Activated CD8-positive, alpha-beta memory T cell treated with anti-CD3 and anti-CD28 coated beads for 4 hours (primary cell): ENCODE results near the gene P2RY14.

Source experiments
- DNase-seq, 2 donors: peaks; one replicate each; pipeline ENCODE4 v3.0.0-alpha.2; 2020; ENCODE audit warnings: low read depth in 2 of 2

Gene P2RY14

DNA sequence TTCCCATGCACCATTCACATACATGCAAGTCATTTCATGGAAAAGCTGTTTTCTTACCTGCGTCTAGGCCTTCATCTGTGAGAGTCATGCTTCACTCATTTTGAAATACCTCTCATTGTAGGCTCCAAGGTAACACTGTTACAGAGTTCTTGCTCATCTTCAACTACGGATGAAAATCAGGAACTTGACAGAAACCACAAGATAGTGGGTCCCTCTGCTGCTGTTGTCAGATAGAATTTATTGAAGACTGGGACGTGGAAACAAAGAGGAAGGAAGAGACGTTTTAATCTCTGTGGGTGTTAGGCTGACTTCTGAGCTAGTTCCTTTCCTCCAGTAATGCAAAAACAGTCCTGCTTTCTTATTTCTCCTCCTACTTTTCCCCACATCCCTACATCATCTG, at the start of gene P2RY14:
Gene P2RY14, minus strand, starts transcription at position 313 of the 400 bp plus-strand sequence. CDS start 64,226 bp downstream, outside the sequence.
- no peak for DNase-seq

DNA sequence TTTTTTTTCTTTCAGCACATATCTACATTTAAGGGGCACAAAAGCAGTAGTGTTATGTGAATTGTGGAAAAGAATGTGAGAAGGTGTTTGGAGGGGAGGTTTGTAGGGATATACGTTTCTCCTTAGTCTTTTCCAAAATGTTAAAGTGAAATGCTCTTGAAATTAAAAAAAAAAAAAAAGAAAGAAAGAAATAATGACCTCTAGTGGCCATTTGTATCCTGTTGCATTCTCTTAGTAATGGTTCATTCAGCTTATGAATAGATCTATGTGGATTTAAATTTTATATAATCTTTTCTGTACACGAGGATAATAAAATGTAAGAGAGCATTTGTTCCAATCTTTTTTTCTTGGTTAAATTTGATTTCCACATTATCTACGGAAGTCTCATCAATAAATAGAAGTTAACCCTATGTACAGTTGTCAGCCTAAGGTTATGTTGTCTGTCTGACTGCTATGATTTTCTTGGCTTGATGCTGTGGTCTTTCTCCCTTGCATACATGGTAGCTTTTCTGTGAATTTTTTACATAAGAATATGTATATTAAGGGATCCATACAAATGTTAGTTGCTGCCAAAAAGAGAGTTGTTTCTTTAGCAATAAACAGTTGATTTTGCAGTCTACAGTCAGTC, 49.3 kb upstream of the P2RY14 start:
- DNase-seq = no peak

DNA sequence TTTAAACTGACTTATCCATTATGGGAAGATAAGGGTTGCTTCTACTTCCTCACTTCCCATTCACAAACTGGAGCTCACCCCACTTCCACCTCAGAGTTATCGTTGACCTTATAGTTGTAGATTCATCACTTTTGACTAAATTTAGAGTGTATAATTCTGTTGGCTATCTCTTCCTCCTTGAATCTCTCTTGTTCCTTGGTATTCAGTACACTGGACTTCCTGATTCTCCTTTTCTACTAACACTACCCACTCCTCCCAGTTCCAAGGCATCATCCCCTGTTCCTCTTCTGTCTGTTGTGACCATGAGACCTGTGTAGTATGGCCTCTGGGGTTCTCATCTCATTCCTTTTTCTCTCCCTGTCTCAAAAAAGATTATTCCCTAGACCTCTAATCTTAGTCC, 44.2 kb upstream of the P2RY14 start:
- DNase-seq = no peak

DNA sequence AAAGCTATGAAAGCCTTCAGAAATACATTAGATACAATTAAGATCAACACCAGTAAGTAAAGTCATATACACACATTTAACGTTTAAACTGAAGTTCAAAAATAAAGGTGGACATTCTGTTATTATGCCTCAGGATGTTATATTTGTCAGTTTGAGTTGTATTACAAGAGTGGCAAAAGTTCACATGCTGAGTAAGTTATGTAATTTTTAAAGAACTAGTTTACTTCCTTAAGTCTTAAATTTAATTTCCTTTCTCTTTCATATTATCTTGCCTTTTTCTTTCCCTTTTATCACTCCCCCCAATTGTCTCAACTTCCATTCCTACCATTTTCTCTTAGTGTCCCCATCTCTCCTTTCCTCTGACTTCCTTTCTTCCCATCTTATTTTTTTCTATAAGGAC, 43.2 kb upstream of the P2RY14 start:
- no peak for DNase-seq

DNA sequence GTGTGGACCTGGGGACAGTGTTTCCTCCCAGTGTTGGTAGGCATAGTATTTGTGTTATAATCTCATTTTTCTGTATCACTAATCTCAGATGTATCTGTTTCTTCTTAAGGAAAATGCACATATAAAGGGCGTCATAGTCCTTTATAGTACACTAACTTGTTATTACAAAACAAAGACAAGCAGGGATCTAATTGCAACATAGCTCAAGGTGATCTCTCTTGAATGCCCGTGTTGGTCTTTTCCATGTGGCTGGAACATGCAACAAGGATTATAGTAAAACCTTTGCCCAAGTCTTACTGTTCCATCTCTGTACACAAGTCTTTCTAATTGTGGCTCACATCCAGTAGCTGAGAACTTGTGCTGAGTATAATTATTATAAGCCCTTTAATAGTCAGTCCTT, 41.8 kb upstream of the P2RY14 start:
- no peak for DNase-seq

DNA sequence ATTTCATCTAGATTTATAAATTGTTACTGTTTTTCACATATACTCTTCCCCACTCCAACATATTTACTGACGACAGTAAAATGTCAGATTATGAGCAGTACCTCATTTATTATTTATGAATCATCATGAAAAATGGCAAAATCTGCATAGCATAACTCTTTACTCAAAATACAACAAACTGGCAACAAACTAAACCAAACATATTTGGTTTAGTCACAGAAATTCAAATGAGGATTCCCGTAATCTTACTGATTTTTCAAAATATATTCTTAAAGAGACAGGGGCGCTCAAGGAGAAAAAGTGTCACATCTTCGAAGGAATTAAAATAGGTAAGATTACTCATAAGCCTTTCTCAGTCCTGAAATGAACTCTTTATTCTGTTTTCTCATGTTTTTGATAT, 41.3 kb upstream of the P2RY14 start:
- DNase-seq = no peak

DNA sequence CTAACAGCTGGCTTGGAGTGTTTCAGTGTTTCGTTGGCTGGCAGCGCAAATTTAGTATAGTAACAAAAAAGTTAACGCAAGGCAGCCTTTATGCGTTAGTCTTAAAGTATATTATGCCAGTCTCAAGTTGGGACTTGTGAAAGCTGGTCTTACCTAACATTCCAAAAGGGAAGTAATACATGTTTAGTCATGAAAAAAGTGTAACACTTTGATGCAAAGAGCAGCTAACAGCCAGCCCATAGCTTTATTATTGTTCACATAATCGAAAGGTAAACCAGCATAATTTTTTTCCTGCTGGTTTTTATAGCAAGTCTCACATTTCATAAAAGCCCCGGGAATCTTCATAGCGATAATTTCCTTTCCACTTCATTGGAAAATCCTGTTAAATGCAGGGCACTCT, 40.6 kb upstream of the P2RY14 start:
- no peak for DNase-seq

DNA sequence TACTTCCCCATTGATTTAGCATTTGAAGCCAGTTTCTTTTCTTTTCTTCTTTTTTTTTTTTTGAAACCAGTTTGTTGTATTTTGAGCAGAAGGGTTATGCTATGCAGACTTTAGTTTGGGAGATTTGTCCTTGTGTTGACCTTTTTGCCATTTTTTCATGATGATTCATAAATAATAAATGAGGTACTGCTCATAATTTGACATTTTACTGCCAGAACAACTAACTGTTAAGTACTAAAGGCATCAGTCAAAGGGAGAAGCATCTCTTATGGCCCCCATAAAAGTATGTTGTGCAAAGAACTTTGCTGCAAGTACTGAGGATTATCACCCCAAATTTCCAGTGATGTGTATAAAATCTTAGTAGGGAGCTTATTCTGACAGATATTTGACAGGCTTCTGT, 40.0 kb upstream of the P2RY14 start:
- DNase-seq = no peak

DNA sequence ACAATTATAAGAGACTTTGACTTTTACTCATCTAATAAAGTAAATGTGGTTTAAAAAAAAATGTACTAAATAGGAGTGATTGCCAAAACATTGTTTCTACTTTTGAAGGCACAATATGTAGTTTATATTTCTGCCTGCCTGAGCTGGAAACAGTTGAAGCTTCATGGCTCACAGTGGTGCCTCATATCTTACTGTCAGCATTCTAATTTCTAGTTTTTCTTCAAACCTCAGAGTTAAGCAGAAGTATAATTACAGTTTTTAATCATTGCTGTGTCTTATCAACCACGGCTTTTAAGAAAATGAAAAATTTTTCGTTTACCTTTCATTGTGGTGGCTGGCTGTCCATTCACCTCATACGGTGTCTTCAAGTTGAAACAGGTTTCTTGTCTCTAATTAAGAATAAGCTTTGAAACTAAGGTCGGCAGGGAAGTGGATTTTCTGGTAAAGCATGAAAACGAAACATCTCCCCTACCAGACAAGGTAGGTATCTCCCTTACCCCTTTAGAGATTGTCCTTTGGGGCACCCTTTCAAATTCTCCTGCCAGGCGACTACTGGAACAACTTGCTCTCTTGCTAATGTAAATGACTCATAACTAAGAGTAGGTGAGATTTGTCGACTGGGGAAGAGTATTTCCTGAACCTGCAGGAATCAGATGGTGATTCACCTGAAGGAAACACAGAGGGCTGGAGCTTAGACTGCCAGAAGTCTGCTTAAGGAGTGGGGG, 38.1 kb upstream of the P2RY14 start, which contains the start of gene GPR87:
Gene GPR87, minus strand, starts transcription at position 554 of the 725 bp plus-strand sequence. CDS start 16,720 bp downstream, outside the sequence.
- no peak for DNase-seq

DNA sequence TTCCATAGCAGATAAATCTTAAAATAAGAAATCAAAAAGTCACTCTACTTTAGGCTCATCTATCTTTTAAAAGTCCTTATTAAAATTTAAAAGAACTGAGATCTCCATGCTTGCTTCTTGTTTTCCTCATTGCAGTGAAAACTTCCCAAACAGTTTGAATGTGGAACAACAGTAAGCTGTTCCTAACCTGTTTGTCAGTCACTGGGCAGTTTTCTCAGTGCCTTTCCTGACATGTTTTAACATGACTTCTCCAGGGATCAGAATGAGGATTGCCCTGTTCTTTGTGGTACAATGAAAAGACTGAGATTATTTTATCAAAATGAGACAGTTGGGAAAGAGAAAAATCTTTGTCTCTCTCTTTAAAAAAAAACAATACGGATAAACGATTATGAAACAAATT, 37.5 kb upstream of the P2RY14 start:
- no peak for DNase-seq

DNA sequence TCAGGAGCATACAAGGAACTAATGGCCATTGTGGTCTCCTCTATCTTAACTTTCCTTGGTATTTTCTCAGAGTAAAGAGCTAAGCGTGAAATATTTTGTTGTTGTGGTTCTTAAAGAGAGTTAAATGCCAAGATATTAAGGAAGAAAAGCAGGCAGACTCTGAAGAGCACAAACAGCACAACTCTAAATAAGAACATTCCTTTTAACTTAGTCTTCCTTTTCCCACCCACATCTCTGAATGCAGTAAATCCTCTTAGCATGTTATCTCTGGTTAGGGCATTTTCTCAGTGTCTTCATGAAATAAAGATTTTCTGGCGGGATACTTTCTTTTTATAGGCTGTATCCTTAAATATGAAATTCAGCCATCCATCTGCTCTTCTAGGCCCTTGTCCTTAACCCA, 36.8 kb upstream of the P2RY14 start:
- no peak for DNase-seq

DNA sequence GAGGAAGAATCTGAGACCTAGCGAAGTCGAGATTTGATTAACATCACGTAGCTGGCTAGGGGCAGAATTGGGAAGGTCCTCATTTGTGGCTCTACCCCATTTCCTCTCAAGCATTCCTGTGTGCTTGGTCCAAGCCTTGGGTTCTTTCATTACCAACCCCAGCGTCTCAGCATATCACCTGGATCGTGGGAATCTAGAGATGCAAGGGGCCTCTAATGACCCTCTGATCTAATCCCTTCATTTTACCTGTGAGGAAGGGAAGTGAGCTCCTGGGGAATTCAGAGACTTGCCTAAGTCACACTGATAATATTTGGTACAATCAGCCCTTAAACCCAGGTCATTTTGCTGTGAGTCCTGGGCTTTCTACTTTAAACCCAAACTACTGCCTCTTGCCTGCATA, 36.3 kb upstream of the P2RY14 start:
- DNase-seq = no peak

DNA sequence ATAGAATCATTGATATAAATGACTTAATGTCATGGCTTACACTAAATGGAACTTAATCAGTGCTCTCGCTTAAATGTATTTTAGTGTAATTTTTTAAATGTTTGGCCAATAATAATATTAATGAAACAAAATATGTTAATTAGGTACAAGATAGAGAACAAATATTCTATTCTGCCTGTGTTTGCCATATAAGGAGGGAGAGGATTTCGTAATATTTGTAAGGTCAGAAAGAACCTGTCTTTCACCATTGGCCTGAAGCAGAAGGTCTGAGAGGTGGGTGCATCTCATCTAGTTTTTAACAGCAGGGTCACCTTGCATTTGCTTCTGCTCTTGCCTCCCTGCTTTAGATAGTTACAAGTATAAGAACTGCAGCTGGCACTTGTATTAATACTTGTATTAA, 35.8 kb upstream of the P2RY14 start:
- no peak for DNase-seq

DNA sequence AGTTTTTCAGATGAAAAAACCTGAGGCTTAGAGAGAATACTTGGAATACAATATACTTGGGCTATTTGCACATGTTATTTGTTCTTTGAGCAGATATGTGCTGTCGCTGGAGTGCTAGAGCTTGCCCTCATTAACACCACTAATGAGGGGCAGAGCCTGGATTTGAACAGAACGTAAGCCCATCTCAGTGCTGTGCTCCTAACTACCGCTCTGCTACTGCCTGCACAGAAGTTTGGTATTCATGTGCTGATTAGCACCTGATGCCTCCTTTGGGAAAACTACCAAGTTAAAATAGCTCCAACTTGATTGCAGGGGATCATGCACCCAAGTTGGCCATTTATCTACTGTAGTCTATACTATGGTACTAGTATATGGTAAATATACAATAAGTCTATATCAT, 34.6 kb upstream of the P2RY14 start:
- no peak for DNase-seq

DNA sequence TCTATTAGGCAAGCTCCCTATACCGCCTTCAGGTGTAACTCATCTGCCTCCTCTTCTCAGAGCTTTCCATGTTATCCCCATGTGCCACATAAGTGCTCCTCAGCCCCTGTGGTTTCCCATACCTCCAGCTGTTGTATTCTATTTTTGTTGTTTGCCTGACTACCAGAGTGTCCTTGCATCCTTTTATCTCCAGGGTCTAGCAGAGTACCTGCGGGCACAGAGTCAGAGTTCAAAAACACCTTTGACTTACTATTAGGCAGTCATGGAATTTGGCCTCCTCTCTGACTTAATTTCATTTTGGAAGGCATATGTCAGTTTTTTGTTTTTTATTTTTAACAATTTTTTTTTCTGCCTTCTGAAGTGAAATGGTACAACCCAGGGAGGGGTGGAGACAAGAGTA, 31.2 kb upstream of the P2RY14 start:
- no peak for DNase-seq

DNA sequence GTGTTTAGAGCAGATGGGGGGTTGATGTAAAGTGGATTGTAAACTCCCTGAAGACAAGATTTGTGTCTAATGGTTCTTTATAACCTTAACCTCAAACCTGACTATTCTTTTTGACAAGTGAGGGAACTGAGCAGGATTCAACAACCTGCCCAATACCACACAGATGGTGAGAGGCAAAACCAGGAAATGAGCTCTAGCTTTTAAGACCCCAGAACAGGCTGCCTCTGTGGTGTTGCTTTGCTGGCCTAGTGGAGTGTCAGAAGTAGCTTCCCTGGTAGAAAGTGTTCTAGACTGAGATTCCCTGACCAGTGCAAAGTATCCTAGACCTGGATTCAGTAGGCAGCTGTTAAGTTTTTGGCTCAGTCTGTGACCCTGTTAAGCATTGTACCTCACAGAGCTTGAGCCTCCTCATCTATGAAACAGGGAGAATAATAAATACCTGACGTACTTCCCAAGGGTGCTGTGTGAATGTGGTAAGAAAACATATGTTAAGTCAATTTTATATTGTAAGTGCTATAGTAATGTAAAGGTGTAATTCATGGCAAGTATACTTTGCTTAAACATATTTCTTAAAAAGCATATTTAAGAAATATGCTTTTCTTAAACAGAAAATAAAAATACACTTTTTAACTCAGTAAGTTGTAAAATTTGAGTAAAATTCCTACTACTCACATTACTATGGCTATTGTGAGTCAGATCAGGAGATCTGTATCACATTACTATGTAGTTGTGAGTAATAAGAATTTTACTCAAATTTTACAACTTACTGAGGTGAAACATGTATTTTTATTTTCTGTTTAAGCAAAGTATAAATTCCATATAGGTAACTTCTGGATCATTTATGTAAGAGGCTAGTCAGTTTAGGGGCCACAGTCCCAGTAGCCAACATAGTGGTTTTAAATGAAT, 29.5 kb upstream of the P2RY14 start:
- DNase-seq = no peak

DNA sequence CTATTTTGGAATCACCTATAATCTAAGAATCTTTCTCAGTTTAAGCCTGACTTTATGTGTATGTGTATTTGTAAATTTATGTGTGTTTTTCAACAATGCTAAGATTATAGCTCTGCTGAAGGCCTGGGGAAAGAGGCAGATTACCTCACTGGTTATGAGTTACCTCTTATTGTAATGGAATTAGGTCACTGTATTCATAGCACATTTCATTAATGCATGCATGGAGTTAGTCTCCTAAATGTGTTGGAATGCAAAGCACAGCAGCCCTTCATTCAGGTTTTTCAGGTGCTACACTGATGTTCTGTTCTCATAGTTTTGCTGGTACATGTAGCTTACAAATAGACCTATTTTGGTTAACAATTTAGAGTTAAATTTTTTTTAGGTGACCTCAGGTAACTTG, 28.8 kb upstream of the P2RY14 start:
- no peak for DNase-seq

DNA sequence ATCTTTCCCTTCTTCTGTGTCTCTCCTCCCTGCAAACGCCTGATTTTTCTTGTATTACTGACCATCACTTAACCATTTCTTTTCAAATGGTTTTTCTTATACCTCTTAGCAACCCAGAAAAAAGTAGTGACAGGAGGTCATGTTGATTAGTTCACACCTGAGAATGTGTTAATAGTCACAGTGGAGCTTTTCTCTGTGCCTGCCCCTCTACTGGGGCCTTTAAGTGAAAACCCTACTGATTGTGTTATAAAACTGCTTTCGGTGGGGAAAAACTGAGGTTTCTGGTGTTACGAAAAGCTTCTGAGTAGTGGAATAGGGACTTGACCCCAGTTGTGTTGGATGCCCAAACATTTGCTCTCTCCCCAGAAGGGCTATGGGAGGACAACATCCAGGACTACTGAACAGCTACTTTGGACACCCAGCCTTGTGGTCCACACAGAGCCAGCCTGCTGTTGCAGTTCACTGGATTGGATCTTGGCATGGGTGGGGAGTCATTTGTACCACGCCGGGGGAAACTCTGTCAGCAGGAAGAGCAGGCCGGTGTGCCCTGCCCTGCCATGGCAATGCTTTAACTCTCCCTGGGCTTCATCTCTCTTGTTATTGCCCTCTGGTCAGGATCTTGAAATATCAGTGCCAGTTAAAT, 27.9 kb upstream of the P2RY14 start:
- no peak for DNase-seq

DNA sequence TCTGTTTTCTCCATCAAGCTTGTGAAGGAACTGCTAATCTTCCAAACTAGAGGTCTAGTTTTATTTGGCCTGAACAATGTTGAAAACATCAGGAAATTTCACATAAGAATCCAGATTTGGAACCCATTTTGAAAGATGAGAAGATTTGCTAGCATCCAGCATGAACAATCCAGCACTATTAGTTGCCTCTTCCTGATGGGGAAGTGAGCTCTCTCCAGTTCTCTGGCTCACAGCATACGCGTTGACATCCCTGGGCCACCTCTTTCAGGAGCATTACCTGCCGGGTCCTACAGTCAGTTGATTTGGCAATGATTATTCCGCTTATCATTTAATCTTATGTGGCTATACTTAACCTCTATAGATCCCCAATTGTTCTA, 27.4 kb upstream of the P2RY14 start:
- DNase-seq = no peak

DNA sequence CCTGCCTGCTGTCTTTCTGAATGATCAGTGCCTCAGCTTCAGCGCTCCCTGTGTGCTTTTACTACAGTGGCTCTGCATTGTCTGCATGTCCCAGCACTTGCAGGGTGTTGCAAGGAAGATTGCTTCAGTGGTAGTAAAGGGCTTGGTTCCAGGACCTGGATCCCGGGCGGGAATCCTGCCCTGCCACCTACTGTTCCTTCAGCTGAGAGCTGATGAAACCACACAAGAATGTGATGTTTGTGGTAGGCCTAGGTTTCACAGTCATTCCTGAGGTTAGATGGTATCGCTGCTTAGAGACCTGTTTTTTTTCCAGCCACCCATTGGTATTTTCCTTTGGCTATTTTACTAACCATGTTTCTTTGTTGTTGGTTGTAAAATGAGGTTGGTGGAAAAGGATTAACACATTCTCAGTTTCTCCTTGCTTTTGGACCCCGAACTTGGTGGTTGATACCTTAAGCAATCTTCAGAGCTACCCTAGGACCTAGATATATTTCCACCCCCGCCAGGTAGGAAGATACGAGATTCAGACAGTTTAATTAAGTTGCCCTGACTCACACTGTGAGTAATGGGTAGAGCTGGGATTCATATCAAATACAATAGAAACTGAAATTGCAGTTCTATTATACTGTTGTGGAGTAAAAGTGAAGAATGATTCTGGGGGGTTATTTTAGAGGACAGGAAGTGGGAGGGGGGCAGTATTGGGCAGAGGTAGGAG, 26.9 kb upstream of the P2RY14 start:
- no peak for DNase-seq

DNA sequence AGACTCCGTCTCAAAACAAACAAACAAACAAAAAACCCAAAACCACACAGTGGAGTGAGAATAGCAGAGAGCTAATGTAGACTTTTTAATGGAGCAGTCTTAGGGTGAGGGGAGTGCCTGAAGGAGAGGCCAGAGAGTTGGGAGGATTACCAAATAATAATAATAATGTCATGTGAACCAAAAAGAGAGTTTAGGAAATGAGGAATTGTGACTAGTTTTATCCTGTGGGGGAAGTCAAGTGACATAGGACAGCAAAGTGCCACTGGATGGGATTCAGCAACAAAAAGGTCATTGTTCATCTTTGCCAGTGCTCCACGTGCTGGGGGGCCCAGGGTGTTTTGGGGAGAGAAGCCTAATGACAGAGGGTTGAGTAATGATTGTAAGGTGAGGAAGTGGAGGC, 25.4 kb upstream of the P2RY14 start:
- no peak for DNase-seq

DNA sequence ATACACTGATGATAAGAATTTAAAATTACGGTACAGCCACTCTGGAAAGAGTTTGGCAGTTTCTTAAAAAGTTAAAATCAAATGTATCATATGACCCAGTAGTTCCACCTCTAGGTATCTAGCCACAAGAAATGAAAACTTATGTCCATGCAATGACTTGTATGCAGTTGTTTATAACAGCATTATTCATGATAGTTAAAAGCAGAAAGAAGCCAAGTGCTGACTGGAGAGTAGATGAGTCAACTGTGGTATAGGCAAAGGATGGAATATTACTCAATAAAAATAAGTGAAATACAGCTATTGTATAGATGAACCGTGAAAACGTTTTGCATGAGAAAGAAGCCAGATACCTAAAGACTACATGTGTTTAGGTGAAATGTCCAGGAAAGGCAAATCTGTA, 23.4 kb upstream of the P2RY14 start:
- no peak for DNase-seq
